ENCODE data around the gene HP. TPM values are rescaled to one million over a fixed set of nuclear protein-coding genes. Genes with fewer than 3 reads are reported as not detected.
"Not testable (repeated sequence)": the region's sequence is repeated elsewhere in the genome, so short reads cannot be mapped to it uniquely, and the experiment has no call there.

HP gene
- total and polyA plus RNA-seq, 2 donors (not counting 1 experiment from before 2014, with no cell fraction given): not detected

DNA sequence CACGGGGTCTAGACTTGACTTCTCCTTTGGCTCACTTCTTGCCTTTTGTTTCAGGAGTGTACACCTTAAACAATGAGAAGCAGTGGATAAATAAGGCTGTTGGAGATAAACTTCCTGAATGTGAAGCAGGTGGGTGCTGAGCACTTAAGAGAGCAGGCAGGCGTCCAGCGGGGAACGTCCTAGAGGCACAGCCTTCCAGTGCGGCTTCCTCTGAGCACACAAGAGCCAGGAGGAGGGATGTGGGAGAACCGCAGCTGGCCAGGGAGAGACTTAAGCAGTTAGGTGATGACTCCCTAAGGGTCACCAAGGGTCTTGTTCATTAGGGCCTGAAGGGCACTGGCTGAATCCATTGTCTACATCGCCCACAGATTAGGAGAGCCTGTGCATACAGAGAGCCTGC is 4.8 kb downstream of the HP start:
- H3K27me3 ChIP-seq (replicated peaks in 1 of 4; ENCODE audit: control extremely low read depth in 1 of 4, control insufficient read depth in 3 of 4, insufficient read depth in 4 of 4, low read length in 3 of 4); H3K9ac ChIP-seq (ENCODE audit: low read length); H2AFZ ChIP-seq (ENCODE audit: insufficient read depth, low read depth, low read length, poor library complexity, severe bottlenecking); H4K20me1 ChIP-seq (ENCODE audit: control insufficient read depth, insufficient read depth, low read length, poor library complexity, severe bottlenecking); H3K27ac Mint-ChIP-seq; H3K4me2 ChIP-seq (replicated peaks; ENCODE audit: low read depth, low read length, poor library complexity, severe bottlenecking); H3K36me3 ChIP-seq (replicated peaks in 1 of 2; ENCODE audit: control extremely low read depth in 1 of 2, control insufficient read depth in 1 of 2, extremely low read depth in 1 of 2, insufficient read depth in 2 of 2, low read length in 1 of 2); H3K79me2 ChIP-seq (ENCODE audit: control insufficient read depth, insufficient read depth, low read length); intact Hi-C loops (cut with micrococcal nuclease); H3K4me3 Mint-ChIP-seq; H3K4me1 Mint-ChIP-seq; H3K4me3 ChIP-seq (ENCODE audit: control extremely low read depth in 1 of 5, extremely low read depth in 1 of 5, insufficient read depth in 1 of 5, low read depth in 2 of 5, low read length in 4 of 5); H3K9me3 ChIP-seq (ENCODE audit: control extremely low read depth in 1 of 3, control insufficient read depth in 2 of 3, insufficient read depth in 1 of 3, low read length in 2 of 3); DNase-seq; POLR2A ChIA-PET; H3K9me3 Mint-ChIP-seq (ENCODE audit: insufficient read depth); CTCF ChIA-PET; H3K4me1 ChIP-seq (ENCODE audit: control insufficient read depth in 2 of 2, insufficient read depth in 2 of 2, low read length in 2 of 2); H3K27me3 Mint-ChIP-seq; H3K27ac ChIP-seq (ENCODE audit: low read length in 2 of 2); ATAC-seq (ENCODE audit: low read depth): not testable (repeated sequence)
- WGBS (ENCODE audit: insufficient coverage): 95% methylated on average over 4 of the region's 7 CpGs

DNA sequence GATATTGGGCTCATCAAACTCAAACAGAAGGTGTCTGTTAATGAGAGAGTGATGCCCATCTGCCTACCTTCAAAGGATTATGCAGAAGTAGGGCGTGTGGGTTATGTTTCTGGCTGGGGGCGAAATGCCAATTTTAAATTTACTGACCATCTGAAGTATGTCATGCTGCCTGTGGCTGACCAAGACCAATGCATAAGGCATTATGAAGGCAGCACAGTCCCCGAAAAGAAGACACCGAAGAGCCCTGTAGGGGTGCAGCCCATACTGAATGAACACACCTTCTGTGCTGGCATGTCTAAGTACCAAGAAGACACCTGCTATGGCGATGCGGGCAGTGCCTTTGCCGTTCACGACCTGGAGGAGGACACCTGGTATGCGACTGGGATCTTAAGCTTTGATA is 6.1 kb downstream of the HP start:
- DNase-seq: no peak
- Histone ChIP-seq H3K27me3 (replicated peaks in 1 of 4; ENCODE audit: control extremely low read depth in 1 of 4, control insufficient read depth in 3 of 4, insufficient read depth in 4 of 4, low read length in 3 of 4) (no peaks in the 10 kb centered on the region), H3K9ac (ENCODE audit: low read length) (no peak overlapping the region), H3K36me3 (replicated peaks in 1 of 2; ENCODE audit: control extremely low read depth in 1 of 2, control insufficient read depth in 1 of 2, extremely low read depth in 1 of 2, insufficient read depth in 2 of 2, low read length in 1 of 2) (peaks cover 0 to 4% of the 10 kb centered on the region in 2 experiments), H3K27ac (ENCODE audit: low read length in 2 of 2) (no peak overlapping the region), H3K4me1 (ENCODE audit: control insufficient read depth in 2 of 2, insufficient read depth in 2 of 2, low read length in 2 of 2) (no peaks in the 10 kb centered on the region), H4K20me1 (ENCODE audit: control insufficient read depth, insufficient read depth, low read length, poor library complexity, severe bottlenecking) (no peaks in the 10 kb centered on the region), H3K4me3 (ENCODE audit: control extremely low read depth in 1 of 5, extremely low read depth in 1 of 5, insufficient read depth in 1 of 5, low read depth in 2 of 5, low read length in 4 of 5) (no peak overlapping the region), H3K9me3 (ENCODE audit: control extremely low read depth in 1 of 3, control insufficient read depth in 2 of 3, insufficient read depth in 1 of 3, low read length in 2 of 3) (no peaks in the 10 kb centered on the region), H3K4me2 (replicated peaks; ENCODE audit: low read depth, low read length, poor library complexity, severe bottlenecking) (no peak overlapping the region), H3K79me2 (ENCODE audit: control insufficient read depth, insufficient read depth, low read length) (no peaks in the 10 kb centered on the region), H2AFZ (ENCODE audit: insufficient read depth, low read depth, low read length, poor library complexity, severe bottlenecking) (no peak overlapping the region)
- H3K27ac Mint-ChIP-seq: no peak overlapping the region
- no peaks in the 10 kb centered on the region for H3K9me3 Mint-ChIP-seq (ENCODE audit: insufficient read depth)
- H3K4me3 Mint-ChIP-seq: no peak overlapping the region
- no peaks in the 10 kb centered on the region for H3K27me3 Mint-ChIP-seq
- no peak for ATAC-seq (ENCODE audit: low read depth)
- H3K4me1 Mint-ChIP-seq: no peaks in the 10 kb centered on the region
- 95% methylated on average over 9 of the region's 9 CpGs for WGBS (ENCODE audit: insufficient coverage)
- TF ChIP-seq, protein P1, sequence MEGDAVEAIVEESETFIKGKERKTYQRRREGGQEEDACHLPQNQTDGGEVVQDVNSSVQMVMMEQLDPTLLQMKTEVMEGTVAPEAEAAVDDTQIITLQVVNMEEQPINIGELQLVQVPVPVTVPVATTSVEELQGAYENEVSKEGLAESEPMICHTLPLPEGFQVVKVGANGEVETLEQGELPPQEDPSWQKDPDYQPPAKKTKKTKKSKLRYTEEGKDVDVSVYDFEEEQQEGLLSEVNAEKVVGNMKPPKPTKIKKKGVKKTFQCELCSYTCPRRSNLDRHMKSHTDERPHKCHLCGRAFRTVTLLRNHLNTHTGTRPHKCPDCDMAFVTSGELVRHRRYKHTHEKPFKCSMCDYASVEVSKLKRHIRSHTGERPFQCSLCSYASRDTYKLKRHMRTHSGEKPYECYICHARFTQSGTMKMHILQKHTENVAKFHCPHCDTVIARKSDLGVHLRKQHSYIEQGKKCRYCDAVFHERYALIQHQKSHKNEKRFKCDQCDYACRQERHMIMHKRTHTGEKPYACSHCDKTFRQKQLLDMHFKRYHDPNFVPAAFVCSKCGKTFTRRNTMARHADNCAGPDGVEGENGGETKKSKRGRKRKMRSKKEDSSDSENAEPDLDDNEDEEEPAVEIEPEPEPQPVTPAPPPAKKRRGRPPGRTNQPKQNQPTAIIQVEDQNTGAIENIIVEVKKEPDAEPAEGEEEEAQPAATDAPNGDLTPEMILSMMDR (IDR thresholded peaks at IDR 0.05): no peak
- no peak for TF ChIP-seq EZH2 (IDR thresholded peaks at IDR 0.05; ENCODE audit: borderline replicate concordance, insufficient read depth, low read depth, low read length, poor library complexity, severe bottlenecking)
- intact Hi-C loops (cut with micrococcal nuclease): no loop called here
- ChIA-PET CTCF (no interaction called here), POLR2A (no interaction called here)
